HG02798 (cell line): Measurements from ENCODE around the gene KIFAP3.
"Not testable (repeated sequence)": the region's sequence is repeated elsewhere in the genome, so short reads cannot be mapped to it uniquely, and the experiment has no call there.

ENCODE experiments used
- ATAC-seq: cut with Tn5 transposase; IDR thresholded peaks from one replicate; pipeline ENCODE4 v1.9.1; 2021; ENCODE audit warnings: mild to moderate bottlenecking; ENCODE audit not compliant: unreplicated experiment, poor library complexity

KIFAP3 gene

GRCh38 chr1:170064821-170065220 lies 9.7 kb downstream of the KIFAP3 start:
- ATAC-seq = no peak

- ATAC-seq = no peak
Observed at GRCh38 chr1:170063109-170063826, 11.2 kb downstream of the KIFAP3 start.

GRCh38 chr1:170061676-170062075 lies 12.8 kb downstream of the KIFAP3 start:
- not testable (repeated sequence) for ATAC-seq

- ATAC-seq = not testable (repeated sequence)
Observed at GRCh38 chr1:170060015-170060520, 14.4 kb downstream of the KIFAP3 start.

- no peak for ATAC-seq
Observed at GRCh38 chr1:170049176-170049800, 25.2 kb downstream of the KIFAP3 start.

GRCh38 chr1:170048515-170048914 lies 26.0 kb downstream of the KIFAP3 start:
- no peak for ATAC-seq

- no peak for ATAC-seq
Observed at GRCh38 chr1:170044187-170044586, 30.3 kb downstream of the KIFAP3 start.

- ATAC-seq = no peak
Observed at GRCh38 chr1:170041423-170042192, 32.9 kb downstream of the KIFAP3 start.

- no peak for ATAC-seq
Observed at GRCh38 chr1:170032531-170033280, 41.8 kb downstream of the KIFAP3 start.

GRCh38 chr1:170030212-170030611 lies 44.3 kb downstream of the KIFAP3 start:
- no peak for ATAC-seq

- ATAC-seq = no peak
Observed at GRCh38 chr1:170027760-170028159, 46.7 kb downstream of the KIFAP3 start.

GRCh38 chr1:170020859-170021258 lies 53.6 kb downstream of the KIFAP3 start:
- no peak for ATAC-seq

- ATAC-seq = no peak
Observed at GRCh38 chr1:170017478-170017877, 57.0 kb downstream of the KIFAP3 start.

- no peak for ATAC-seq
Observed at GRCh38 chr1:170012920-170013319, 61.6 kb downstream of the KIFAP3 start.

- no peak for ATAC-seq
Observed at GRCh38 chr1:170010443-170010842, 64.1 kb downstream of the KIFAP3 start.

GRCh38 chr1:170009551-170009950 lies 64.9 kb downstream of the KIFAP3 start:
- no peak for ATAC-seq

GRCh38 chr1:170008745-170009144 lies 65.8 kb downstream of the KIFAP3 start:
- ATAC-seq = not testable (repeated sequence)

GRCh38 chr1:170003270-170003835 lies 71.1 kb downstream of the KIFAP3 start:
- ATAC-seq = not testable (repeated sequence)

GRCh38 chr1:170001266-170001665 lies 73.2 kb downstream of the KIFAP3 start:
- no peak for ATAC-seq

GRCh38 chr1:169999761-170000160 lies 74.7 kb downstream of the KIFAP3 start:
- no peak for ATAC-seq
